HepG2 (cell line): ENCODE results near the gene VTN. TPM values are rescaled to one million over a fixed set of nuclear protein-coding genes. Genes with fewer than 3 reads are reported as not detected.

ENCODE experiments used
- CEBPG ChIP-seq: IDR thresholded peaks from 2 replicates; pipeline ENCODE4 v1.6.1; 2016
- CHD2 ChIP-seq: IDR thresholded peaks from 2 replicates; pipeline ENCODE4 v1.6.1; 2011; ENCODE audit warnings: low read depth, low read length, improper control_type of control experiment
- DPF2 ChIP-seq: sonication (generic); formaldehyde crosslinking; IDR thresholded peaks from 2 replicates; pipeline ENCODE4 v1.4.0; 2020; ENCODE audit warnings: mild to moderate bottlenecking, low read depth, missing genetic modification reagents, borderline replicate concordance
- EP300 ChIP-seq, 3 experiments: sonication (generic) in 1 of 3; formaldehyde crosslinking in 1 of 3; IDR thresholded peaks; 2 replicates each; pipeline versions ENCODE4 v1.5.1 to v1.6.1; 2011 to 2020; ENCODE audit warnings: low read depth in 2 of 3, low read length in 2 of 3, borderline replicate concordance in 1 of 3, improper control_type of control experiment in 1 of 3, mild to moderate bottlenecking in 1 of 3, missing genetic modification reagents in 1 of 3, moderate library complexity in 1 of 3
- ERF ChIP-seq: IDR thresholded peaks from 2 replicates; pipeline ENCODE4 v1.6.1; 2018; ENCODE audit warnings: missing biosample characterization, missing genetic modification reagents
- GATAD1 ChIP-seq: IDR thresholded peaks from 2 replicates; pipeline ENCODE4 v1.6.1; 2016; ENCODE audit warnings: missing genetic modification reagents, missing compliant biosample characterization
- JUN ChIP-seq: sonication (generic); formaldehyde crosslinking; IDR thresholded peaks from 2 replicates; pipeline ENCODE4 v1.4.0; 2020; ENCODE audit warnings: mild to moderate bottlenecking, missing genetic modification reagents
- KAT8 ChIP-seq: IDR thresholded peaks from 2 replicates; pipeline ENCODE4 v1.6.1; 2016; ENCODE audit warnings: missing genetic modification reagents, missing compliant biosample characterization
- KDM2A ChIP-seq: sonication (generic); formaldehyde crosslinking; IDR thresholded peaks from 2 replicates; pipeline ENCODE4 v1.4.0; 2020; ENCODE audit warnings: low read depth, missing genetic modification reagents, borderline replicate concordance
- MIER2 ChIP-seq: IDR thresholded peaks from 2 replicates; pipeline ENCODE4 v1.6.1; 2016; ENCODE audit warnings: missing biosample characterization, missing genetic modification reagents
- NKX3-1 ChIP-seq: sonication (generic); formaldehyde crosslinking; IDR thresholded peaks from 2 replicates; pipeline ENCODE4 v1.5.0; 2020; ENCODE audit warnings: missing genetic modification reagents
- RERE ChIP-seq: IDR thresholded peaks from 2 replicates; pipeline ENCODE4 v1.6.1; 2016; ENCODE audit warnings: low read depth, missing genetic modification reagents, missing compliant biosample characterization
- SALL1 ChIP-seq: sonication (generic); formaldehyde crosslinking; IDR thresholded peaks from 2 replicates; pipeline ENCODE4 v1.8.0; 2022; ENCODE audit warnings: mild to moderate bottlenecking, missing genetic modification reagents
- SOX13 ChIP-seq, 3 experiments: fragments of 450-650 bp in 1 of 3; sonication (generic) in 1 of 3; formaldehyde crosslinking in 1 of 3; IDR thresholded peaks in 2 of 3; conservative IDR thresholded peaks in 1 of 3; 2 replicates each; pipeline versions ENCODE4 v1.5.0 to v1.6.1; 2016 to 2020; ENCODE audit warnings: antibody characterized with exemption in 1 of 3, mild to moderate bottlenecking in 1 of 3, missing compliant biosample characterization in 1 of 3, missing genetic modification reagents in 1 of 3, moderate library complexity in 1 of 3
- XBP1 ChIP-seq: sonication (generic); formaldehyde crosslinking; IDR thresholded peaks from 2 replicates; pipeline ENCODE4 v1.5.0; 2020; ENCODE audit warnings: missing genetic modification reagents
- ZFP37 ChIP-seq: sonication (generic); formaldehyde crosslinking; IDR thresholded peaks from 2 replicates; pipeline ENCODE4 v1.4.0; 2020; ENCODE audit warnings: missing genetic modification reagents, borderline replicate concordance
- ZKSCAN8 ChIP-seq: IDR thresholded peaks from 2 replicates; pipeline ENCODE4 v1.6.1; 2016; ENCODE audit warnings: borderline replicate concordance, missing genetic modification reagents, missing compliant biosample characterization
- ZNF143 ChIP-seq: sonication (generic); formaldehyde crosslinking; IDR thresholded peaks from 2 replicates; pipeline ENCODE4 v1.4.0; 2020; ENCODE audit warnings: missing genetic modification reagents
- ZNF282 ChIP-seq: fragments of 450-650 bp; IDR thresholded peaks from 2 replicates; pipeline ENCODE4 v1.6.1; 2018; ENCODE audit not compliant: partially characterized antibody
- ZNF317 ChIP-seq: sonication (generic); formaldehyde crosslinking; IDR thresholded peaks from 2 replicates; pipeline ENCODE4 v1.5.0; 2020; ENCODE audit warnings: mild to moderate bottlenecking, missing genetic modification reagents
- ZNF414 ChIP-seq: sonication (generic); formaldehyde crosslinking; IDR thresholded peaks from 2 replicates; pipeline ENCODE4 v1.5.0; 2020; ENCODE audit warnings: missing genetic modification reagents
- ZNF737 ChIP-seq: sonication (generic); formaldehyde crosslinking; IDR thresholded peaks from 2 replicates; pipeline ENCODE4 v1.5.0; 2020; ENCODE audit warnings: missing genetic modification reagents, mild to moderate bottlenecking, borderline replicate concordance
- ZNF768 ChIP-seq: sonication (generic); formaldehyde crosslinking; IDR thresholded peaks from 2 replicates; pipeline ENCODE4 v1.4.0; 2020; ENCODE audit warnings: missing genetic modification reagents
- ZNF792 ChIP-seq: IDR thresholded peaks from 2 replicates; pipeline ENCODE4 v1.6.1; 2016
- ZNF879 ChIP-seq: sonication (generic); formaldehyde crosslinking; IDR thresholded peaks from 2 replicates; pipeline ENCODE4 v1.8.1; 2023; ENCODE audit warnings: missing genetic modification reagents
- polyA plus RNA-seq, 8 experiments: library from polyadenylated mRNA; depleted of rRNA in 3 of 8; stranded (reverse) in 7 of 8; unstranded in 1 of 8; fragments of >200 nt; fragmentation: Illumina TruSeq in 4 of 8; extraction: Trizol in 4 of 8; gene quantifications; 2 replicates each; pipeline versions ENCODE4 v1.2.1 to v1.2.3, GENCODE V29; 2011 to 2016; ENCODE audit warnings: low read depth in 4 of 8, missing spikeins in 1 of 8, mixed read lengths in 1 of 8; ENCODE audit not compliant: insufficient read depth in 1 of 8
- total RNA-seq, 5 experiments: library from RNA; depleted of rRNA; stranded (reverse); fragments of >200 nt; fragmentation: Illumina TruSeq; extraction: Trizol; gene quantifications; 2 replicates each; pipeline ENCODE4 v1.2.3, GENCODE V29; 2016; ENCODE audit warnings: low read depth in 1 of 5

VTN gene
- total and polyA plus RNA-seq, 2 of the 13 experiments (the other 11 are each of a cell fraction or from before 2014, with no cell fraction given): 108 to 131 TPM

GRCh38 chr17:28335201-28335958 lies 34.7 kb downstream of the VTN start, which contains the start of the genes IFT20 and TNFAIP1 (continued):
- 0 out of 2 replicates have a peak, but pooled peaks have one; percentile 11 for TF ChIP-seq RERE
- TF ChIP-seq ZNF792: 0 out of 2 replicates have a peak, but pooled peaks have one; percentile 42
- TF ChIP-seq GATAD1 (CRISPR knock-in tag): peak; percentile 95
- peak; percentile 79; the same call in 1 of the 2 replicates for TF ChIP-seq ZNF317 (CRISPR knock-in tag)
- peak; percentile 47; the same call in 1 of the 2 replicates for TF ChIP-seq ZNF768
- TF ChIP-seq ZNF414 (CRISPR knock-in tag): peak; percentile 59; the same call in 1 of the 2 replicates
- peak; percentile 78 for TF ChIP-seq ERF (CRISPR knock-in tag)
- peak; percentile 100 for TF ChIP-seq ZNF143 (CRISPR knock-in tag)
- TF ChIP-seq CHD2: peak; percentile 71
- TF ChIP-seq CEBPG (CRISPR knock-in tag): peak; percentile 42; the same call in 1 of the 2 replicates
- TF ChIP-seq SOX13 (IDR thresholded peaks at IDR 0.05): peak; percentile 24; the same call in 1 of the 2 replicates
- peak in 1 of 2 experiments; percentile 20; a peak in 1 of 4 replicates for TF ChIP-seq SOX13 (CRISPR knock-in tag; conservative IDR thresholded peaks at IDR 0.05 in 1 of 2, IDR thresholded peaks at IDR 0.05 in 1 of 2)
- TF ChIP-seq ZNF282: no peak
- TF ChIP-seq ZNF879 (CRISPR knock-in tag): no peak
- peak; percentile 71; the same call in 1 of the 2 replicates for TF ChIP-seq MIER2 (CRISPR knock-in tag)
- peak; percentile 95 for TF ChIP-seq KAT8 (CRISPR knock-in tag)
- no peak for TF ChIP-seq ZFP37
- TF ChIP-seq JUN: peak; percentile 92
- no peak for TF ChIP-seq ZKSCAN8 (CRISPR knock-in tag)
- peak; percentile 84 for TF ChIP-seq KDM2A
- TF ChIP-seq SALL1 (CRISPR knock-in tag): peak; percentile 79
- TF ChIP-seq ZNF737 (CRISPR knock-in tag): 0 out of 2 replicates have a peak, but pooled peaks have one; percentile 12
- peak; percentile 83 for TF ChIP-seq NKX3-1 (CRISPR knock-in tag)
- TF ChIP-seq XBP1: no peak
- 0 out of 4 replicates have a peak, but pooled peaks of 1 of the 2 experiments have one; percentile 34 for TF ChIP-seq EP300 (IDR thresholded peaks at IDR 0.05; ENCODE audit: low read depth in 2 of 2, low read length in 2 of 2)
- no peak for TF ChIP-seq EP300 (CRISPR knock-in tag; IDR thresholded peaks at IDR 0.05; ENCODE audit: borderline replicate concordance)
- TF ChIP-seq DPF2: peak; percentile 49; the same call in 1 of the 2 replicates
